ENCODE data around the gene HDAC5.
"Not testable (repeated sequence)": the region's sequence is repeated elsewhere in the genome, so short reads cannot be mapped to it uniquely, and the experiment has no call there.

HDAC5 gene

DNA sequence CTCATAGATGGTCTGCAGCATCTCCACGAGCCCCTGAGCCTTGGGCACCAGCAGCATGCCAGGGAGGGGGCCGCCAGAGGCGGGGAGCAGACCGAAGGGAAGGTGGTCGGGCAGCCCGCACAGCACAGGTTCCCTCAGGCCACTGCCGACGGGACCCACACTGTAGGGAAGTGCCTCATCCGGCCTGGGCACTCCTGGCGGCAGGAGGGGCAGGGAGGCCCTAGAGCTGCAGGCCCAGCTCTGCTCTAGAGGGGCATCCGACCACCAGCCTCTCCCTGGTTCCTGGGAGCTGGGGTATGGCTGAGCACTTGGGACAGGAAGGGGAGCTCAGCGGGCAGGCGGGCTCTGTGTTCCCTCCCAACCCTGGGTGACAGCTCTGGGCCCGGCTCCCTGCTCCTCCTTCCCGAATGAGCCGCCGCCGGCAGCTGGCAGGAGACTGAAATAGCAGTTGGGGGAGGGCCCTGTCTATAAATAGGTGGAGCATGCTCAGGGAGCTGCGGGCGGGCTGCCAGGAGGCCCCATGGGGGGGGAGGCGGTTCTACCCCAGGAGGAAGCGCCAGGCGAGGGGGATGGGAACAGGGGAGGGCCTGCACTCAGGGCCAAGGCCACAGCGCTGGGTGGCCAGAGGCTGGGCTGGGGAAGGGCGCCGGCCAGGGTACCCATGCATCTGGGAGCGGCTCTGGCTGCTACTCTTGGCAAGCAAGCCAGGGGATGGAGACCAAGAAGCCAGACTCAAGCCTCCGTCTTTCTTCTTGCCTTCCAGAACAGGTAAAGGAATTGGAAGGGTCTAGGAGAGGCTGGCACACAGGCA, 12.4 kb downstream of the HDAC5 start:
- DNase-seq = peak; percentile 75

- DNase-seq = no peak
Measured at GRCh38 chr17:44110011-44110686, 13.3 kb downstream of the HDAC5 start.

DNA sequence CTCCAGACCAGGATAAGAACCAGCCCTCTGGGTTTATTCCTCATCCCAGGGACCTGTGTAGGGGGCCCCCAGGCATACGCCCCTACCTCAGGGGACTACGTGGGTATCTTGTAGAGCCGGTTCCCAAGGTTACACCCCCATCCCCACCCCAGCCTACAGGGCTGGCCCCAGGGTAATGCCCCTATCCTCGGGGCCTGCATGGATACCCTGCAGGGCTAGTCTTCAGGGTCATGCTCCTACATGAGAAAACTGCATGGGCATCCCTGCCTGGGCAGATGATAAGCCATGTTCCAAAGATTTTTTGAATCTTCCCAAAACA, 14.2 kb downstream of the HDAC5 start:
- no peak for DNase-seq

DNA sequence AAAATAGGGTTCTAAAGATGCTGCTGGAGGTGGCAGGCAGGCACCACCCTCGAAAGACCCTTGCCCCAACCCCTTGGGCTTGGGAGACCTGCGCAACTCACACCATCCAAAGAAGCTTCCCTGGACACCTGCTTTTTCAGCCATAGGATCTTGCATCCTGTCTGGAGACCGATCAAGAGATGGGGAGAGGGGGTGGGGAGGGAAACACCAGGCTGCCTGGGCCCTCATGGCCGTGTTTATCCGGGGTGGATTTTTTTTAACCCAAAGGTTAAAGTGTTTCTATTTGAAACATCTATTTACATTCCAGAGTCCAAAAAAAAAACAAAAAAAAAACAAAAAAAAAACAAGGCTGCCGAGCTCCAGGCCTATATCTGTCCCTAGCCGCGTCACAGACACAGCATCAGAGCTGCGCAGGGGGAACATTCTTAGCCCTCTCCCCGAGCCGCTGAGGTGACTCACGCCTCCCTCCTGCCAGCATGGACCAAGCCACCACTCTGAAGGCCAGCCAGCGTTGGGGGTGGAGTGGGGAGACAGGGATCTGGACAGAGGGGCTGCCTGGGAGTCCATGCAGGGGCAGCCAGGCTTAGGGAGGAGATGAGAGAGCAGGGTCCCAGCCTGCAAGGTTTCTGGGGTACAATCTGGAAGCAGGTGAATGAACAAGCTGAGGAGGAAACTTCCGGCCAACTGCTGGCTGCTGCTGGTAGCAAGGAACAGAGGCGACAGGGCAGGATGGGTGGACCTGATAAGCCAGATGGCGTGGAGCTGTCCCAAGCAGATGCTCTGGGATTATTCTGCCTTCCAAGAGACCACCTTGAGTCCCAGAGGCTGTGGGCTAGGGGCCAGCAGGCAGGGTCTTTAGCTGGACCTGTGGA, 14.8 kb downstream of the HDAC5 start:
- no peak for DNase-seq

- DNase-seq = no peak
Measured at GRCh38 chr17:44106801-44107200, 16.6 kb downstream of the HDAC5 start.

GRCh38 chr17:44105941-44106340, 17.5 kb downstream of the HDAC5 start:
- DNase-seq = no peak

DNA sequence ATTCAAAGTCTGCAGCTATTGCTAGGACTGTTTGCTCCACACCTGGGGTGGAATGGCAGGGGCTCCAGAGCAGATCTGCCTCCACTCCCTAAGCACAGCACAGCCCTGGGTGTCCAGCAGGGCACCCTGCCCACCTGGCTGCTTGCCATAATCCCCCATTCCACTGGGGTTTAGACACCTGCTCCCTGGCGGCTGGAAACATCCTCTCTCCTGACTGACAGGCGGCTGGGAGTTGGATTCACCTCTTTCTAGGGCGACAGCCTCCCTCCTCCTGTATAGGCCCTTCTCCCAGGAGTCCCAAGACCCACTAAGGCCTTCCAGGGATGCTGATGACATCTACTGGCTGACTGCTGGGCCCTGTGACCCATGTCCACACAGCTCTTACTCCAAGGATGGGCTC, 18.0 kb downstream of the HDAC5 start:
- DNase-seq = no peak

GRCh38 chr17:44102849-44103622, 20.4 kb downstream of the HDAC5 start:
- DNase-seq = no peak

GRCh38 chr17:44101858-44102257, 21.6 kb downstream of the HDAC5 start:
- DNase-seq = not testable (repeated sequence)

DNA sequence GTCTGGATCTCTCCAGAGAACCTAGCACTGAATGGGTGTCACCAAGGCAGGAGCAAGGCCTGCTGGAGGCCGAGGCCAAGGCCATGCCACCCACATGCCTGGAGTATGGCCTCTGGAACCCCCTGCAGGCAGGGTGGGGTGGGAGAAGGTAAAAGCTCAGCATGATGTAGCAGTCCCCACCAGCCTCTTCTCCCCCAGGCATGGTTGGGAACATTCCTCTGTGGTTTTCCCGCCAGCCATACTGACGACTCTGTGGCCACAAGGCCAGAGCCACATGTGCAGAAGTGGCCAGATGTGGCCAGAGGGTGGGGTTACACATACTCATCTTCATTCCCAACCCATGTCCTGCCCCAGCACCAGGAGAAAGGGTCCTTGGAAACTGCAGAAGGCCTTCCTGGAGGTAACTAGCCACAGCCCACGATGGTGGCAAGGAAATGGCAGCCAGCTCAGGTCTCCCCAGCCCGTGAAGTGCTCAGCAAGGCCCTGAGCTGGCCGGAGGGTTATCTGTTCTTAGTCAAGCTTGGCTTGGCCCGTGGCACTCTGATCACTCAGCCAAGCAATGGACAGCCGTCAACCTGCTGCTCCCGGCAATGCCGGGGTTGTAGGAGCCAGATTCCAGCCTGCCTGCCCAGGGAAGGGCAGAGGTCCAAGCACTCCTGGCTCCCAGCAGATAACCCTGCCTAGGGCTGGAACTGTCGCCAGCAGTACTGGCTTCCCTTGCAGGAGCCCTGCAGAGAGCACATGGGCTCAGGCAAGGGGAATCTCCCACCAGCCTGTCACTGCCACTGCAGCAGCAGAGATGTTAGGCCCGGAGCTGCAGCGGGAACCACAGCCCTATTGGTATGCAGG, 26.1 kb downstream of the HDAC5 start:
- DNase-seq = no peak

DNA sequence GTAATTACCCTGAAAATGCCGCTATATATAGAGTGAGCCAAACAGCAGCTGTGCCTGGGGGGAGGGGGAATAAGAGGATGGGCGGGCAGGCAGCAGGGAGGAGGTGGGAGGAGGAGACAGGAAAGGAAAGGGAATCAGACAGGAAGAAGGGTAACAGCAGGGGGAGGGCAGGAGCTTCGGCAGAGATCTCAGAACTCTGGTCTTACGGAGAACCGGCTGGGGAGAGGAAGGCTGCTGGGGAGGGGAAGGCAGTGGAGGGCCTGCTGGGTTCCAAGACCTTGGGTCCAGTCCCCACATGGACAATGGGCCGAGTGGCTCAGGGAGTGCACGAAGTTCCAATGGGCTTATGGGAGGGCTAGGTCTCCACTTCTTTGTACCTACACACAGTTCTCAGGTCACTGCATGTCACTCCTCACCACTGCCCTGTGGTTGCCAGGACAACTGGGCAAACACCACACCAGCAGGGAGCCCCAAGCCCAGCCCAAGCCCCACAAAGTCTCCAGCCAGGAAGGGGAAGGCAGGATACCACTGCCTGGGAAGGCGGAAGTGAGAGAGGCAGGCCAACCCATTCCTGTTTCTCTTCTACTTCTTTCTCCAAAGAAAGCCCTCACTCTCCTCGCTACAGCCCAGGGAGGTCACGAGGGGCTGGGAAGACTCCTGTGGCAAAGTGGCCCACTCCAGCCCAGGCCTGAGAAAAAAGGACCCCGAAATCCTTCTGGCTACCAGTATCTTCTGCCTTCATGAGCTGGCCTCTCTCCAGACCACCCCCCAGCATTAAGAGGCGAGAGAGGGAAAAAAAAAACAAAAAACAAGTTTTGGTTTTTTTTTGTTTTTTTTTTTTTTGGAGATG, 27.6 kb downstream of the HDAC5 start:
- DNase-seq = no peak

- DNase-seq = no peak
Measured at GRCh38 chr17:44095388-44095646, 28.1 kb downstream of the HDAC5 start.

GRCh38 chr17:44094701-44095387, 28.6 kb downstream of the HDAC5 start:
- DNase-seq = no peak

GRCh38 chr17:44093231-44093900, 30.1 kb downstream of the HDAC5 start:
- DNase-seq = no peak

DNA sequence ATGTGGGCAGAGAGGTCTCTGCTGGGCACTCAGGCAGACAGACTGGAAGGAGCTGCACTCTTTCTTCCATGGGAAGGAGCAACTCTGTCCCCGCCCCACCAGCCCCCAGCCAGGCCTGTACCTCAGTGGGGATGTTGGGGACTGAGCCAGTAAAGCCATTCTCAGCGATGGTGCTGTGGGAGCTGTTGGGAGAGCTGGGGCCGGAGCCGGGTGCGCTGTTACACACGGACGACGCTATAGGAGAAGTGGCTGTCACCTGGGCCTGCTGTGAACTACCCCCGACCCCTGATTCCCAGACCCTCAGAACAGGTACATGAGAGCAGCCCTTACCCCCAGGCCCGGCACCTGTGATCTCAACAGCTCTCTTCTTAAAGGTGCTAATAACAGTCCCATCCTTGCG, 31.4 kb downstream of the HDAC5 start:
- no peak for DNase-seq

DNA sequence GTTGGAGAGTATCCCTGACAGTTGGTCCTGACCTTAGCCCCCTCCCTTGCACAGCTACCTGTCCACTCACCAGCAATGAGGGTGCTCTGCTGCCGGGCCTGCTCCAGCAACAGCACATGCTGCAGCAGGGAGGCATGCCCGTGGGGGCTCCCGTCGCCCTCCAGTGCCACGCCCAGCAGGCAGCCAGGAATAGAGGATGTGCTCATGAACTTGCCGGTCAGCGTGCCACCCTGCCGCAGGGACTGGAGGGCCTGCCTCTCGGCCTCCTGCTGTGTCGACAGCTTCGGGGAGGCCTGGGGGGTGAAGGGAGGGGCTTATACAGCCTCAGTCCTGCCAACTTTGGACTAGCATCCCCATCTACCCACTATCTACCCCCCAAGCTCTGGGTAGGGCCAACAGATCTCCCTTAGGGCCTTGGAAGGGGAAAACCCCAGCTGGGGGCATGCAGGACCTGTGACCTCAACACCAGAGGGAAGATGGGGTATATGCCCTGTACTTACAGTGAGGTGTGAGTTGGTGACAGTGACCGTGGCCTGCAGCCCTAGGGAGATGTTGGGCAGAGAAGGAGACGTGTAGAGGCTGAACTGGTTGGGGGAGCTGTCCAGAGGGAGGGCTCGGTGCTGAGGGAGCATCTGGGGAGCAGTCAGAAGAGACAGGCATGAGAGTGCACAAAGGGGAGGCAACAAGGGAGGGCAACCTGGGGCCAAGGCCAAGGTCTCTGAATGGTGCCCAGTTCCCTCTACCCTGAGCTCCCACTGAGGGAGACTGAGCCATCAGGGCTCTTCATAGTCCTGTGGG, 32.0 kb downstream of the HDAC5 start:
- DNase-seq = no peak

GRCh38 chr17:44088254-44088653, 35.2 kb downstream of the HDAC5 start:
- DNase-seq = no peak

- no peak for DNase-seq
Measured at GRCh38 chr17:44087319-44087718, 36.1 kb downstream of the HDAC5 start.

Data from activated effector memory CD4-positive, alpha-beta T cell treated with anti-CD3 and anti-CD28 coated beads, Interleukin-2, amount 50 U/mL, for 16 hours (primary cell).